Measurements from ENCODE around the gene CCDC3.

GRCh38 chr10:12874501-12874900 lies 127.0 kb downstream of the CCDC3 start:
- TF ChIP-seq, protein P1, sequence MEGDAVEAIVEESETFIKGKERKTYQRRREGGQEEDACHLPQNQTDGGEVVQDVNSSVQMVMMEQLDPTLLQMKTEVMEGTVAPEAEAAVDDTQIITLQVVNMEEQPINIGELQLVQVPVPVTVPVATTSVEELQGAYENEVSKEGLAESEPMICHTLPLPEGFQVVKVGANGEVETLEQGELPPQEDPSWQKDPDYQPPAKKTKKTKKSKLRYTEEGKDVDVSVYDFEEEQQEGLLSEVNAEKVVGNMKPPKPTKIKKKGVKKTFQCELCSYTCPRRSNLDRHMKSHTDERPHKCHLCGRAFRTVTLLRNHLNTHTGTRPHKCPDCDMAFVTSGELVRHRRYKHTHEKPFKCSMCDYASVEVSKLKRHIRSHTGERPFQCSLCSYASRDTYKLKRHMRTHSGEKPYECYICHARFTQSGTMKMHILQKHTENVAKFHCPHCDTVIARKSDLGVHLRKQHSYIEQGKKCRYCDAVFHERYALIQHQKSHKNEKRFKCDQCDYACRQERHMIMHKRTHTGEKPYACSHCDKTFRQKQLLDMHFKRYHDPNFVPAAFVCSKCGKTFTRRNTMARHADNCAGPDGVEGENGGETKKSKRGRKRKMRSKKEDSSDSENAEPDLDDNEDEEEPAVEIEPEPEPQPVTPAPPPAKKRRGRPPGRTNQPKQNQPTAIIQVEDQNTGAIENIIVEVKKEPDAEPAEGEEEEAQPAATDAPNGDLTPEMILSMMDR (IDR thresholded peaks at IDR 0.05): no peak
- no peak for TF ChIP-seq ZFX (IDR thresholded peaks at IDR 0.05; ENCODE audit: borderline replicate concordance)
